HG02623 (cell line): Measurements from ENCODE around the gene SLC12A7.

Experiments
- ATAC-seq: cut with Tn5 transposase; IDR thresholded peaks from one replicate; pipeline ENCODE4 v1.9.1; 2021; ENCODE audit warnings: moderate library complexity; ENCODE audit not compliant: unreplicated experiment

The SLC12A7 gene

GRCh38 chr5:1038417-1039209 is 73.2 kb downstream of the SLC12A7 start:
- no peak for ATAC-seq

- ATAC-seq: no peak
These were observed 74.0 kb downstream of the SLC12A7 start for GRCh38 chr5:1037671-1038416.

- ATAC-seq: no peak
These were observed 74.7 kb downstream of the SLC12A7 start for GRCh38 chr5:1037123-1037670.

- ATAC-seq: no peak
These were observed 75.2 kb downstream of the SLC12A7 start for GRCh38 chr5:1036504-1037122.

GRCh38 chr5:1035421-1036405 is 76.2 kb downstream of the SLC12A7 start:
- no peak for ATAC-seq

GRCh38 chr5:1034986-1035385 is 76.9 kb downstream of the SLC12A7 start:
- ATAC-seq: no peak

GRCh38 chr5:1034421-1034905 is 77.4 kb downstream of the SLC12A7 start:
- no peak for ATAC-seq

GRCh38 chr5:1033606-1034420 is 78.0 kb downstream of the SLC12A7 start:
- ATAC-seq: no peak

- no peak for ATAC-seq
These were observed 78.7 kb downstream of the SLC12A7 start for GRCh38 chr5:1033178-1033577.

GRCh38 chr5:1032551-1033027 is 79.3 kb downstream of the SLC12A7 start:
- no peak for ATAC-seq

GRCh38 chr5:1032011-1032410 is 79.9 kb downstream of the SLC12A7 start:
- no peak for ATAC-seq

- no peak for ATAC-seq
These were observed 80.4 kb downstream of the SLC12A7 start for GRCh38 chr5:1031306-1031959.

GRCh38 chr5:1030801-1031271 is 81.0 kb downstream of the SLC12A7 start:
- no peak for ATAC-seq

GRCh38 chr5:1029945-1030625 is 81.8 kb downstream of the SLC12A7 start:
- ATAC-seq: no peak

- no peak for ATAC-seq
These were observed 82.5 kb downstream of the SLC12A7 start for GRCh38 chr5:1029282-1029944.

- ATAC-seq: no peak
These were observed 83.2 kb downstream of the SLC12A7 start for GRCh38 chr5:1028481-1029281.
